Cortex of kidney (tissue), 1 donor: Measurements from ENCODE around the gene UNC119B.
"Not testable (repeated sequence)": the region's sequence is repeated elsewhere in the genome, so short reads cannot be mapped to it uniquely, and the experiment has no call there.

Experiments used
- DNase-seq: peaks from one replicate; lab custom pipeline; 2025; lab: John Stamatoyannopoulos, UW

UNC119B gene

DNA sequence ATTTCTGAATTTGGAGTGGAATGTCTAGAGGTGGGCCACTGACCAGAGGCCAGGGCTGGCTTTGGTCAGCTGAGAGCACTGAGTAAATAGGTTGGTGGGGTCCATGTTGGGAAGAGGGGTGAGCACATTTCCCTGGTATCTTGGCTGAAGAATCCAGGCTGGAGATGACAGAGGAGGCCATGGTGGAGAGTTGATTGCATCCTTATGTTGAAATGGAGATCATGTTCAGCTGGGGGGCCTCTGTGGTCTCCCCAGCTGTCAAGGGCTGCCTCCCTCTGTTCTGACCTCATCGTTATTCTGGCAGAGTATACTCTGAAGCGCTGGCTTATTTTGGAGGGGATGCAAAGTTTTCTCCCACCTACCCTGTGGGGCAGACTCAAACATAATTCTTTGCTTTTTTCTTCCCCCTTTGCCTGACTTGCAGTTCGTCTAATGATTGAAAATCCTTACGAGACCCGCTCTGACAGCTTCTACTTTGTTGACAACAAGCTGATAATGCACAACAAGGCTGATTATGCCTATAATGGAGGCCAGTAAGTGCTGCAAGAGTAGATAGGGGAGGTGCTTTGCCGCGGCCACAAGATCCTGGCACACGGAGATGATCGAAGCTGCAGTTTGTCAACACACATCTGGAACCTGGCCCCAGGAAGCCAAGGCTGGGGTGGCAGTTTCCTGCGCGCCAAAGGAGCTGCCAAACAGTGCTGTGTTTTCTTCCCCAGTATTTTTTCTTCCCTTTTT lies 9.4 kb downstream of the UNC119B start:
- DNase-seq = no peak

DNA sequence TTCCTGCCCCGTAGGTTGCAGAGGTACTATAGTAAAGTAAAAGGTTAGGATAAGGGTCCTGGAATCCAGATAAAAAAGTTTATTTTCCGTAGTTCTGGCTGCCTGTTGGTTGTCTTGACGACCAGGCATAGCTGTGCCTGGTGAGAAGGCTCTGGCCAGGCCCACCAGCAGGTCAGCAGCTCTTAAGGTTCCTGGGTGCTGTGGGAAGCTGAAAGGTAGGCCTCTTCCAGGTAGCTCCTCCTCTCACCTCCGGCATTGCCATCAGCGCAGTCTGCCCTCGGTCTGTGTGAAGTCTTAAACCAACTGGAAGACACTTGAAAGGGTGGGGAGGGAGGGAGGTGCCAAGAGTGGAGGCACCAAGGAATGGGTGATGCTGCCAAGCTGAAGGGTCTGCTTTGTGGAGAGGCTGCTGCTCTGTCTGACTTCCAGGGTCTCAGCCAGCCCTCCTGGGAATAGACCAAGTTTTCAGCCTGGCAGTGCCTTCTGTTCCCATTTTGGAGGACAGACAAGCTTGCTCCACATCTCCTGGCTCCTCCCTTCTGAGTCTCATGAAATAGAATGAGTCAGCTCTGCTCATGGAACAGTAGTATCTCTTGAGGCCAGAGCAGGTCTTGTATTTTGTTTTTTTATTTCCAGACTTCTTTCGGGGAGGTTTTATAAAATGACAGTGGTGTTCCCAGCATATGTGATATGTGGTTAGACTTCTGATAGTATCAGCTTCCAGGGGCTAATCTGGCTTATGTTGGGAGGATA lies 10.2 kb downstream of the UNC119B start:
- no peak for DNase-seq

DNA sequence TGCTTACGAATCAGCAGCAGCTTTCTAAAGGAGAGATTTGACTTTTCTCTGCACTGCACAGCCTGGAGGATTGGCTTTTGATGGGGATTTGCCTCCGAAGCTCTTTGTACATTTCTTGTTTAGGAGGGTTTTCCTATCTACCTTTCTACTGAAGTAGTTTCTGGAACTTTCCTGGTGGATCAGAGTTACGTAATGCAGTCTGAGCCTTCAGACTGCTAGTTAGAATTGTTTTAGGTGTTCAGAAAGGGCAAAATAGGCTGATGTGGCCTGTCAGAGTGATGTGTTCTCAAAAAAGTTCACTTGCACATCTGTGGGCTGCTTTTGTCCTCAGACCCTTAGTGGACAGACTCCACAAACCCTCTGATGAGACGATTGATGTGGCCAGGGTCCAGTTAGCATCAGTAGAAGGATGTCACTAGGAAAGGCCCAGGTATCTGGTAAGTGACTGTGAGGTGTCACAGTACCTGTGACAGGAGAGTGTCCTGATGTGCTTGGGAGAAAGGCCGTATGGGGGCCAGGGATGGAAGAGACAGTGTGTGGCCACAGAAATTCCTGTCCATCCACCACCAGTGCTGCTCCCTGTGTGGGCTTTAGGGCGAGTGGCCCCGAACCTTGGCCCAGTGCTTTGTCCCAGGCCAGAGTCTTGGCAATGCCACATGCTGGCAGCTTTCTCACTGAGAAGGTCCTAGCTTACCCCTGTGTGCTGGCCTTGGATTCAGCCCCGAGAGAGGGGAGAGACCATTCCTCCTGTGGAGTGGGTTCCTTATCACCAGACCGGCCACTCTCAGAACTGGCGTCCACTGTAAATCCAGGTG lies 10.9 kb downstream of the UNC119B start:
- no peak for DNase-seq

DNA sequence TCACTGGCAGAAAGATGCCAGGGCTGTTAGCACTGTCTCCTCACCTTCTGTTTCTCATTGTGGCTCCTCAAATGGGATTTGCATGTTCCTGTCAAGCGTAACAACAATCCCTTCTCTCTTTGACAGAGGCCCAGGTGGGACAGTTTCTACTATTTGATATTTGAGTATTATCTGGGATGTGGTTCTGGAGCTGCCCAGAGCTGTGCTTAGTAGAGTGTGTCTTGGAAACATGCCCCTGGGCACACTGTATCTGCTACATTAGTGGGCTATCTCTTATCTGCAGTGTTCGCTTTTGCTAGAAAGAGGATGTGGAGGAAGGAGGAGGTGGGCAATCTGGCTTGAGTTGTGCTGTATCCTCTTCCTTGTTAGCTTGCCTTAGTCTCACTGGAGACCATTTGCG lies 11.6 kb downstream of the UNC119B start:
- DNase-seq = no peak

DNA sequence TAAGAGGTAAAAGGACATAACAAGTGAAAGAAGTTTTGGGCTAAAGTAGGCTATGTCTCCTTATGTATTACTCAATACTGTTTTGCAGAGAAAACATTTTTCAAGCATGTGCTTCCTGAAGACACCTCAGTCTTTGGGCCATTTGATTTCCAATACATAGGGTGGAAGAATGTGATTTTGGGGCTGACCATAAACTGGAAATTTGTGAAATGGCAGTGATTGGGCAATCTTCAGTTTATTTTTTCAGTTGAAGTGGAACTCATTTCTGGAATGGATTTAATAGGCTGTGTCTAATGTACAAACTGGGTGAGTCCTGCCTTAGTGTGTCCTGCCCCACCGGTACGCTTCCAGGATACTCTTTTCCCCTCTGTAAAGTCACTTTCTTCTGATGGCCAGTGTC lies 12.5 kb downstream of the UNC119B start:
- no peak for DNase-seq

DNA sequence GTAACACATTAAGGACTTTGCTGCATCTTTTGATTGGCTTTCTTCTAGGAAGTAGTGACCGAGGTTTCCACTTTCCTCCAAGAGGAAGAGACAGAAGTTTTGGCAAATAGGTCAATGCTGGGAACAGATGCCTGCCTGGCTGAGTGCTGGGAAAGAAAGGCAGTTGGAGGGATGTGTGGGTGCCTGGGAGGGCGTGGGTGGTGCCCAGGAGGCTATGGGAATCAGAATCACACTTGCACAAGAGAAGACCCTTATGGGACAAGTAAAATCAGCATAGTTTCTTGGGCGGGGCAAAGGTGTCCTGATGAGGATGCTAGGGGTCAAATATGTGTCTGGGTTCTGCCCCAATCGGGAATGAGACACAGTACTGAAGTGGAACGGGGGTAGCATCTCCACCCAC lies 14.5 kb downstream of the UNC119B start:
- DNase-seq = no peak

DNA sequence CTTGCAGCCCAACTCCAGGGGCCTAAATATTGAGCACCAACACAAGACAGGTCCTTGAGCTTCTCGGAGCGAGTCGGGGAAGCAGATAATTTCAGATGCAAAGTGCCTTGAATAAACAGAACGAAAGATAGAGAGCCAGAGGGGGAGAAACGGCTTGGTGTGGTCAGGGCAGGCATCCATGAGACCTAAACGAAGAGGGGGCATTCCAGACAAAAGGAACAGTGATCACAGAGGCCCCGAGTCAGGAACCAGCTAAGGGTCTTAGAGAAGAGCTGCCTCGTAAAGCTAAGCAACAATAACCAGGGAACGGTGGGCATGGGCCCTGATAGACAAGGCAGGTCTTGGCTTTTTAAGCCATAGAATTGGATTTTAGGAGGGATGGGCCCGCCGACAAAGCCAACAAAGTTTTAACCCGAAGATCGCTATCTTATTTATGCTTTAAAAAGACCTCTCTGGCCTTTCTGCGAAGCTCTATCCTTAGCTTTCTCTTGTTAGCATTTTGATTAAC lies 14.9 kb downstream of the UNC119B start:
- no peak for DNase-seq

DNA sequence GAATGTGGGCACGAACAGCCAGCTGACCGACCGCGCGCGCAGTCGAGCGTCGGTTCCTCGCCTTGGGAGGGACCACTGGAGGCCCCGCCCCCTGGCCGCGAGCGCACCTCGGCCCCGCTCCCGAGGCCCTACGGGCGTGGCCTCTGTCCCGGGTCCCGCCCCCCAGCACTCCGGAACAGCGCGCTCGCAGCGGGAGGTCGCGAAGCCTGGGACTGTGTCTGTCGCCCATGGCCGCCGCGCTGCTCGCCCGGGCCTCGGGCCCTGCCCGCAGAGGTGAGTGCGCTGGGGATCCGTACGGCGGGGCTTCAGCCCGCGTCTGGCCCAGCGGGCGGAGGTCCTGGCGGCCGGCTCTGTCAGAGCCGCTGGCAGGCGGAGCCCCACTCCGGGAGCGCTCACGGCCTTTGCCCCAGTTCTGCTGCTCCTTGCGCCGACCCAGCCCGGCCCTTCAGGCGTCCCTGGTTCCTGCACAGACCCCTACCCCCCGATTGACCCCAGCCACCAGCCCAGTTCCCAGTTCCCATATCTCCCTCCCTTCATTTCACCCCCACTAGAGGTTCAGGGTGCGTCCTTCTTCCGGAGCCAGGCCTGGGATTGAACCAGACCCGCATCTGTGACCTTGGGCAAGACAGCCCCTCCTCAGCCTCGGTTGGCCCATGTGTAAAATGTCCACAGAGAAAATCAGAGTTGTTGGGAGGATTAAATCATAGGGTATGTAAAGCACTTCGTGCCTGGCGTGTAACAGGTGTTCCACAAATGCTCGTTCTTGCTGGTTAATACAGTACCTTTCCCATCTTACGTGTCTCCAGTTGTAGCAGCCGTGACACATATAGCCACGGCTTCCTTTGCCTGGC lies 15.6 kb downstream of the UNC119B start, which contains the start of gene ACADS:
Gene ACADS (plus strand): TSS at position 168 of the 851 bp plus-strand sequence. CDS start 60 bp downstream, at position 228.
- DNase-seq = no peak

DNA sequence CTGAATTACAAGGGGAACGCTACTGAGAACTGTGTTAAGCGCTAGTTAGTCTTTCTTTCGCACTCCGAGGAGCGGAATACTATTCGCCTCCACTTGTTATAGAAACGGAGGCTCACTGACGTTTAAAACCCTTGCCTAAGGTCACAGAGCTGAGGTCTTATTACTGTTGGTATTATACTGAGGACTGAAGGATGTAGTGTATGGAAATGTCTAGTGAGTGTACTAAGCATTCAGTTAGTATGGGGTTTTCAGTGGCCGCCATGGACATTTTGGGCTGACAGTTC lies 16.2 kb downstream of the UNC119B start:
- no peak for DNase-seq

DNA sequence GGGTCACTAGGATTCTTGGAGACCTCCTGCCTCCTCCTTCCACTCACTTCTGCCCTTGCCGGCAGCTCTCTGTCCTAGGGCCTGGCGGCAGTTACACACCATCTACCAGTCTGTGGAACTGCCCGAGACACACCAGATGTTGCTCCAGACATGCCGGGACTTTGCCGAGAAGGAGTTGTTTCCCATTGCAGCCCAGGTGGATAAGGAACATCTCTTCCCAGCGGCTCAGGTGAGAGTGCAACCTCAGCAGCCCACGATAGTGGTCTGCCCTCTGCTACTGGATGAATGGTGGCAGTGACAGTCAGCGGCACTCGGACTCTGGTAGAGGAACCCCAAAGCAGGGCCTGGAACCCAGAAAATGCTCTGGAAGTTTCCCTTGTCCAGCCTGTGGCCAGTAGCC lies 16.7 kb downstream of the UNC119B start:
- DNase-seq = no peak

DNA sequence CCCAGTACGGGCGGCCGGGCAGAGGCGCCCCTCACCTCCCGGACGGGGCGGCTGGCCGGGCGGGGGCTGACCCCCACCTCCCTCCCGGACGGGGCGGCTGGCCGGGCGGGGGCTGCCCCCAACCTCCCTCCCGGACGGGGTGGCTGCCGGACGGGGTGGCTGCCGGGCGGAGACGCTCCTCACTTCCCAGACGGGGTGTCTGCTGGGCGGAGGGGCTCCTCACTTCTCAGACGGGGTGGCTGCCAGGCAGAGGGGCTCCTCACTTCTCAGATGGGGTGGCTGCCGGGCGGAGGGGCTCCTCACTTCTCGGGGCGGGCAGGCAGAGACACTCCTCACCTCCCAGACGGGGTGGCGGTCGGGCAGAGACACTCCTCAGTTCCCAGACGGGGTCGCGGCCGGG lies 21.9 kb downstream of the UNC119B start:
- not testable (repeated sequence) for DNase-seq

DNA sequence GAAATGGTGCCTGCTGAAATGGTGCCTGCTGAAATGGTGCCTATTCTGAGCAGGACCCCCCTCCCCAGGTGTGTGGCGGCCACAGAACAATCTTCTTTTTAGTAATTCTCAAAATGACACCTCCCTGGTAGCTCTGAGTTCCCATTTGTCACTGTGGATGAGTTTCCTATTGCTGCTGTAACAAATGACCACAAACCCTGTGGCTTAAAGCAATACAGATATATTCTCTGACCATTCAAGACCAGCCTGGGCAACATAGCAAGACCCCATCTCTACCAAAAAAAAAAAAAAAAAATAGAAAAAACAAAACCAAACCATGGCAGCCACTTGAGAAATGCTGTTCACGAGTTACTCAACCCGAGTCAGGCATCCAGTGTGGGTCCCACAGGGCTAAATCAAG lies 23.3 kb downstream of the UNC119B start:
- no peak for DNase-seq

DNA sequence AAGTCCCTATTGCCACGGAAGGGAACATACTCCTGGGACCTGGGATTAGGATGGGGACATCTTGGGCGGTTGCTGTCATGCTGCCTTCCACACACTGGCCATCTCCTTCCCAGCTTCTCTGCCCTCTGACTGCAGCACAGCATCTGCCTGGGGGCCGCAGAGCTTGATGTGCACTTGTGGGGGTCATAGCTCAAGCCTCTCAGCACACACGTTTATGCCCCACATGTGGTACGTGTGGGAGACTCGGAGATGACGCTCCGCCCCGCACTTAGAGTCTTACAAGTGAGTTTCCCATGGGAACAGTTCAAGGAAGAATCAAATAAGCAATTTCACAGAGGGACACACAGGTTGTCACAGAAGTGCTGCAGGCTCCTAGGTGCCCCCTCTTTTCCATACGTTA lies 24.0 kb downstream of the UNC119B start:
- DNase-seq = no peak

DNA sequence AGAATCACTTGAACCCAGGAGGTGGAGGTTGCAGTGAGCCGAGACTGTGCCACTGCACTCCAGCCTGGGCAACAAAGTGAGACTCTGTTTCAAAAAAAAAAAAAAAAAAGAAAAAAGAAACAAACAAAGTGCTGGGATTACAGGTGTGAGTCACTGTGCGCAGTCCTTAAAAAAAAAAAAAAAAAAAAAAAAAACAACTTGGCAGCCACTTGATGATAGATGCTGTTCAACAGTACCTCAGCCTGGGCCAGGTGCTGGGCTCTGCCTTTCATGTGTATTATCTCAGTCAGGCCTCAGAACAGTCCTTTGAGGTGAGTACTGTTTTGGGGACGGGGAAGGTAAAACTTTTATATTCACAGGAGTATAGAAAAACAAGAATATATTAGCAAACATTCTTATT lies 24.9 kb downstream of the UNC119B start:
- no peak for DNase-seq

DNA sequence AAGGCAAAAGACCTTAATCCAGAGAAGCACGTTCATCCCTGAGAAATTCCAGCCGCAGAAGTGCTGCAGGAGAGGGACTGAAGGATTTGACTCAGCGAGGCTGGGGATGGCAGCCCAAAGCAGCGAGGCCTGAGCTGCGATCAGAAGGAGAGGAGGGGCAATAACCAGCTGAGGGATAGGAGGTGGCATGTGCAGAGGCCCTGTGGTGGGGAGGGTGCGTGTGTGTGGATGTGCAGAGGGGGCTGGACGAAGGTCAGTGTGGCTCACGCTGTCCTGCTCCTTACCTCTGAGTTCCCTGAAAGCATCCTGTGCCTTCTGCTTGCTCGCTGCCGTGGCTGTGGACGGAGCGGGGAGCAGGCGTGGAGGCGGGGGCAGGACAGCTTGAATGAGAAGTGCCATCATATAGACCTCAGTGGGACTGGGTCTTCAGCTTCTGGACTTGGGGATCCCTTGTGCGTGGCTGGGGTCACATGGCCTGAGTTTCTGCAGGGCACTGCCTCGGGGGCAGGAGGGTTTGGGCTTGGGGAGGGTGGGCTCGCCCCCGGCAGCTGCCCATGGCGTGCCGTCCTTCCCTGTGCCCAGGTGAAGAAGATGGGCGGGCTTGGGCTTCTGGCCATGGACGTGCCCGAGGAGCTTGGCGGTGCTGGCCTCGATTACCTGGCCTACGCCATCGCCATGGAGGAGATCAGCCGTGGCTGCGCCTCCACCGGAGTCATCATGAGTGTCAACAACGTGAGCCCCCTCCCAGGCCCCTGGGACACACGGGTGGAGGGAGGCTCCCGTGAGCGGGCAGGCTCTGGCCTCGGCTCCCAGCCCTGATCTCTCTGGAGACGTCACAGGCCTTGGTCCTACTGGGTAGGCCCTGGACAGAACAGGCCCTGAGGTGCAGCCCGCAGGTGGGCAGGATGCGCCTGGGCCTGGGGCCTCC lies 26.4 kb downstream of the UNC119B start:
- no peak for DNase-seq

DNA sequence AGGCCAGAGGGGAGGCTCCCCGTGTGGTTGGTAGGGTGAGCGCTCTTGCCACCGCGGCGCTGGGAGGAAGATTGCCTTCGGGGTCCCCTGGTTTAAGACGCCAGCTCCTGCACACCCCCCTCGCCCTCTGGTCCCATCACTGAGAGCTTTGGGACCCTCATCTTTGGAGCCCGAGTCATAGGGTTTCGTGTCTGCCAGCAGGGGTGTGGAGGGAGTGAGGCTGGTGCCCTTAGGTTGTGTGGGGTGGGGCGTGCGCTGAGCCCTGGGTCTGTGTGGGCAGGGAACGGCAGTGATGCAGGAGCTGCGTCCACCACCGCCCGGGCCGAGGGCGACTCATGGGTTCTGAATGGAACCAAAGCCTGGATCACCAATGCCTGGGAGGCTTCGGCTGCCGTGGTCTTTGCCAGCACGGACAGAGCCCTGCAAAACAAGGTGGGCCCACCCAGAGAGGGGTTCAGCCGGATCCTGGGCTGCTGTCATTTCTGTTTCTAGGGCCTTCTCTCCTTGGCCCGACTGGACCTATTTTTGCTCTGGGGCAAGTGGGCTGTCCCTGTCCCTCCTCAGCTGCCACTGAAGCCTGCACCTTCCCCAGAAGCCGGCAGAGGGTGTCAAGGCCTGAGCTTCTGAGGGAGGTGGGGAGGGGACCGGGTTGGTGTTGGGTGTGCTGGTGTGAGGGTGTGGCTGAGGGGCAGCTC lies 27.4 kb downstream of the UNC119B start:
- no peak for DNase-seq

DNA sequence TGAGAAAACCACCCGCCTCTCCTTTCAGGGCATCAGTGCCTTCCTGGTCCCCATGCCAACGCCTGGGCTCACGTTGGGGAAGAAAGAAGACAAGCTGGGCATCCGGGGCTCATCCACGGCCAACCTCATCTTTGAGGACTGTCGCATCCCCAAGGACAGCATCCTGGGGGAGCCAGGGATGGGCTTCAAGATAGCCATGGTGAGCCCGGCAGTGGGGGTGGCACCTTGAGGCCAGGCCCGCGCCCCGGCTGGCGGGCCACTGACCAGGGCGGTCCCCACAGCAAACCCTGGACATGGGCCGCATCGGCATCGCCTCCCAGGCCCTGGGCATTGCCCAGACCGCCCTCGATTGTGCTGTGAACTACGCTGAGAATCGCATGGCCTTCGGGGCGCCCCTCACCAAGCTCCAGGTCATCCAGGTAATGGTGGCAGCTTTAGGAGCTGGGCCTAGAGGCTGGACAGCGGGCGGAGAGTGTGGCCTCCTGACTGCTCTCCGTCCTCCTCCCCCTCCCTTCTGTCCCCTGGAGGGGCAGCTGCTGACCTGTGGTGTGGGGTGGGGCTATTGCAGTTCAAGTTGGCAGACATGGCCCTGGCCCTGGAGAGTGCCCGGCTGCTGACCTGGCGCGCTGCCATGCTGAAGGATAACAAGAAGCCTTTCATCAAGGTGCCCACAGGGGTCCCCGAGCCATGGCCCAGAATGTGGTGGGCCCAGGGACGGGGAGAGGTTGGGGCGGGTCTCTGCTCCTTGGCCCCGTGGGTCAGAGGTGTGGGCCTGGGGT lies 28.2 kb downstream of the UNC119B start:
- DNase-seq = no peak

DNA sequence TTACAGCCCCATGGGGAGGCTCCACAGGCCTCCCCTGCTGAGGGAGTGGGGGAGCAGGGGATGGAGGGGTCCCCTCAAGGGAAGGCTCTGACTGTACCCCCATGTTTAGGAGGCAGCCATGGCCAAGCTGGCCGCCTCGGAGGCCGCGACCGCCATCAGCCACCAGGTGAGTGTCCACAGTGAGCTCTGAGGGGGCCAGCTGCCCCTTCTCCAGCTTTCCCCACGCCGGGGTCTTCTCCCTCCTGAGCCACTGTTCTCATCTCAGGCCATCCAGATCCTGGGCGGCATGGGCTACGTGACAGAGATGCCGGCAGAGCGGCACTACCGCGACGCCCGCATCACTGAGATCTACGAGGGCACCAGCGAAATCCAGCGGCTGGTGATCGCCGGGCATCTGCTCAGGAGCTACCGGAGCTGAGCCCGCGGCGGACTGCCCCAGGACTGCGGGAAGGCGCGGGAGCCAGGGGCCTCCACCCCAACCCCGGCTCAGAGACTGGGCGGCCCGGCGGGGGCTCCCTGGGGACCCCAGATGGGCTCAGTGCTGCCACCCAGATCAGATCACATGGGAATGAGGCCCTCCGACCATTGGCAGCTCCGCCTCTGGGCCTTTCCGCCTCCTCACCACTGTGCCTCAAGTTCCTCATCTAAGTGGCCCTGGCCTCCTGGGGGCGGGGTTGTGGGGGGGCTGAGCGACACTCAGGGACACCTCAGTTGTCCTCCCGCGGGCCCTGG lies 28.9 kb downstream of the UNC119B start:
- DNase-seq = no peak
